SK-N-SH treated with all-trans-retinoic acid at 6 μM for 48 hours (cell line): ENCODE measurements around the gene TMPRSS11F.

Experiments
- ATAC-seq: fragments of 200-7000 bp; cut with Tn5 transposase; 3 replicates; pipeline ENCODE4 v1.9.1; 2020; ENCODE audit warnings: mild to moderate bottlenecking, moderate library complexity
- BACH2 ChIP-seq: fragments of 250-450 bp; sonication (Bioruptor Pico); IDR thresholded peaks from 2 replicates; pipeline ENCODE4 v1.9.0; 2021; ENCODE audit warnings: mild to moderate bottlenecking, borderline replicate concordance
- CREB5 ChIP-seq: fragments of 250-450 bp; sonication (Bioruptor Pico); IDR thresholded peaks from 2 replicates; pipeline ENCODE4 v1.5.1; 2020; ENCODE audit warnings: low read depth, mild to moderate bottlenecking, moderate library complexity
- CSDC2 ChIP-seq: fragments of 250-450 bp; sonication (Bioruptor Pico); IDR thresholded peaks from 2 replicates; pipeline ENCODE4 v1.5.0; 2020; ENCODE audit warnings: mild to moderate bottlenecking, moderate library complexity
- CSRNP3 ChIP-seq: fragments of 250-450 bp; sonication (Bioruptor Pico); IDR thresholded peaks from 2 replicates; pipeline ENCODE4 v1.5.1; 2021; ENCODE audit warnings: mild to moderate bottlenecking, moderate library complexity
- ESRRG ChIP-seq: fragments of 250-450 bp; sonication (Bioruptor Pico); IDR thresholded peaks from 2 replicates; pipeline ENCODE4 v1.6.1; 2021; ENCODE audit warnings: mild to moderate bottlenecking
- GLIS3 ChIP-seq: fragments of 250-450 bp; sonication (Bioruptor Pico); IDR thresholded peaks from 2 replicates; pipeline ENCODE4 v1.5.0; 2020; ENCODE audit warnings: mild to moderate bottlenecking, moderate library complexity
- ISL1 ChIP-seq: fragments of 250-450 bp; sonication (Bioruptor Pico); IDR thresholded peaks from 2 replicates; pipeline ENCODE4 v2.1.2; 2022; ENCODE audit warnings: mild to moderate bottlenecking, moderate library complexity
- OSR1 ChIP-seq: fragments of 250-450 bp; sonication (Bioruptor Pico); IDR thresholded peaks from 2 replicates; pipeline ENCODE4 v1.8.0; 2022; ENCODE audit warnings: moderate library complexity, mild to moderate bottlenecking, inconsistent platforms
- POU6F1 ChIP-seq: fragments of 250-450 bp; sonication (Bioruptor Pico); IDR thresholded peaks from 2 replicates; pipeline ENCODE4 v1.8.0; 2021; ENCODE audit warnings: low read depth, mild to moderate bottlenecking, moderate library complexity, borderline replicate concordance
- PPARA ChIP-seq: fragments of 250-450 bp; sonication (Bioruptor Pico); IDR thresholded peaks from 2 replicates; pipeline ENCODE4 v1.5.0; 2020; ENCODE audit warnings: mild to moderate bottlenecking, borderline replicate concordance
- RARB ChIP-seq: fragments of 250-450 bp; sonication (Bioruptor Pico); IDR thresholded peaks from 2 replicates; pipeline ENCODE4 v1.8.0; 2021; ENCODE audit warnings: mild to moderate bottlenecking, moderate library complexity
- SNAI2 ChIP-seq: fragments of 250-450 bp; sonication (Bioruptor Pico); IDR thresholded peaks from 2 replicates; pipeline ENCODE4 v1.5.0; 2020; ENCODE audit warnings: mild to moderate bottlenecking, moderate library complexity
- TCF4 ChIP-seq: fragments of 250-450 bp; sonication (Bioruptor Pico); IDR thresholded peaks from 2 replicates; pipeline ENCODE4 v1.8.0; 2021; ENCODE audit warnings: mild to moderate bottlenecking, moderate library complexity, borderline replicate concordance
- TOX ChIP-seq: fragments of 250-450 bp; sonication (Bioruptor Pico); IDR thresholded peaks from 2 replicates; pipeline ENCODE4 v1.8.0; 2021; ENCODE audit warnings: mild to moderate bottlenecking, moderate library complexity, borderline replicate concordance
- TSHZ2 ChIP-seq: fragments of 250-450 bp; sonication (Bioruptor Pico); IDR thresholded peaks from 2 replicates; pipeline ENCODE4 v1.5.0; 2020; ENCODE audit warnings: mild to moderate bottlenecking, moderate library complexity
- ZC3H10 ChIP-seq: fragments of 250-450 bp; sonication (Bioruptor Pico); IDR thresholded peaks from 2 replicates; pipeline ENCODE4 v1.5.1; 2021; ENCODE audit warnings: mild to moderate bottlenecking, moderate library complexity
- ZFP3 ChIP-seq: fragments of 250-450 bp; sonication (Bioruptor Pico); IDR thresholded peaks from 2 replicates; pipeline ENCODE4 v1.5.0; 2020; ENCODE audit warnings: mild to moderate bottlenecking, moderate library complexity
- ZFP30 ChIP-seq: fragments of 450-650 bp; formaldehyde crosslinking; IDR thresholded peaks from 2 replicates; pipeline ENCODE4 v1.5.0; 2022; ENCODE audit warnings: mild to moderate bottlenecking, moderate library complexity
- ZNF565 ChIP-seq: fragments of 450-650 bp; formaldehyde crosslinking; conservative IDR thresholded peaks from 2 replicates; pipeline ENCODE4 v1.5.0; 2020; ENCODE audit warnings: low read depth, mild to moderate bottlenecking, moderate library complexity
- ZNF70 ChIP-seq: fragments of 450-650 bp; formaldehyde crosslinking; IDR thresholded peaks from 2 replicates; pipeline ENCODE4 v1.5.0; 2020; ENCODE audit warnings: mild to moderate bottlenecking, moderate library complexity

TMPRSS11F gene

GRCh38 chr4:68162196-68162595 lies 32.5 kb upstream of the TMPRSS11F start:
- no peak for TF ChIP-seq BACH2 (CRISPR knock-in tag)
- no peak for TF ChIP-seq ESRRG (CRISPR knock-in tag)
- no peak for TF ChIP-seq TOX (CRISPR knock-in tag)
- no peak for TF ChIP-seq RARB (CRISPR knock-in tag)
- no peak for TF ChIP-seq ZNF70 (CRISPR knock-in tag)
- no peak for TF ChIP-seq POU6F1
- no peak for TF ChIP-seq PPARA (CRISPR knock-in tag)
- TF ChIP-seq CSRNP3 (CRISPR knock-in tag), result no peak
- no peak for TF ChIP-seq SNAI2 (CRISPR knock-in tag)
- TF ChIP-seq ISL1, result no peak
- no peak for TF ChIP-seq ZFP30 (CRISPR knock-in tag)
- TF ChIP-seq CREB5 (CRISPR knock-in tag), result no peak
- no peak for TF ChIP-seq TSHZ2 (CRISPR knock-in tag)
- no peak for TF ChIP-seq GLIS3 (CRISPR knock-in tag)
- TF ChIP-seq ZFP3 (CRISPR knock-in tag), result no peak
- TF ChIP-seq TCF4 (CRISPR knock-in tag), result no peak
- no peak for TF ChIP-seq ZC3H10 (CRISPR knock-in tag)
- TF ChIP-seq CSDC2 (CRISPR knock-in tag), result no peak
- ATAC-seq, result no peak

- ATAC-seq, result peak; percentile 41; the same call in 1 of the 3 replicates
- TF ChIP-seq TCF4 (CRISPR knock-in tag) (no peak), ZFP30 (CRISPR knock-in tag) (no peak), CSRNP3 (CRISPR knock-in tag) (no peak)
Measured at GRCh38 chr4:68152411-68152810, 22.7 kb upstream of the TMPRSS11F start.

- no peak for ATAC-seq
- no peak for TF ChIP-seq ZNF70 (CRISPR knock-in tag)
- no peak for TF ChIP-seq PPARA (CRISPR knock-in tag)
- no peak for TF ChIP-seq ZC3H10 (CRISPR knock-in tag)
- TF ChIP-seq OSR1, result no peak
- TF ChIP-seq CSDC2 (CRISPR knock-in tag), result no peak
- no peak for TF ChIP-seq SNAI2 (CRISPR knock-in tag)
- TF ChIP-seq TSHZ2 (CRISPR knock-in tag), result no peak
- TF ChIP-seq POU6F1, result no peak
- TF ChIP-seq ZNF565 (CRISPR knock-in tag), result no peak
- TF ChIP-seq CREB5 (CRISPR knock-in tag), result no peak
- TF ChIP-seq TOX (CRISPR knock-in tag), result no peak
- no peak for TF ChIP-seq ESRRG (CRISPR knock-in tag)
Measured at GRCh38 chr4:68148800-68149685, 19.4 kb upstream of the TMPRSS11F start.
